ENCODE data around the gene NOVA2. TPM values are rescaled to one million over a fixed set of nuclear protein-coding genes. Genes with fewer than 3 reads are reported as not detected.

NOVA2 gene
- polyA plus RNA-seq, 3 donors = 2.8 to 4.1 (median 2.9) TPM

- DNase-seq (ENCODE audit: low read depth in 3 of 3, low spot score in 2 of 3) = no peak
These were observed 44.4 kb downstream of the NOVA2 start for GRCh38 chr19:45929247-45929646.

DNA sequence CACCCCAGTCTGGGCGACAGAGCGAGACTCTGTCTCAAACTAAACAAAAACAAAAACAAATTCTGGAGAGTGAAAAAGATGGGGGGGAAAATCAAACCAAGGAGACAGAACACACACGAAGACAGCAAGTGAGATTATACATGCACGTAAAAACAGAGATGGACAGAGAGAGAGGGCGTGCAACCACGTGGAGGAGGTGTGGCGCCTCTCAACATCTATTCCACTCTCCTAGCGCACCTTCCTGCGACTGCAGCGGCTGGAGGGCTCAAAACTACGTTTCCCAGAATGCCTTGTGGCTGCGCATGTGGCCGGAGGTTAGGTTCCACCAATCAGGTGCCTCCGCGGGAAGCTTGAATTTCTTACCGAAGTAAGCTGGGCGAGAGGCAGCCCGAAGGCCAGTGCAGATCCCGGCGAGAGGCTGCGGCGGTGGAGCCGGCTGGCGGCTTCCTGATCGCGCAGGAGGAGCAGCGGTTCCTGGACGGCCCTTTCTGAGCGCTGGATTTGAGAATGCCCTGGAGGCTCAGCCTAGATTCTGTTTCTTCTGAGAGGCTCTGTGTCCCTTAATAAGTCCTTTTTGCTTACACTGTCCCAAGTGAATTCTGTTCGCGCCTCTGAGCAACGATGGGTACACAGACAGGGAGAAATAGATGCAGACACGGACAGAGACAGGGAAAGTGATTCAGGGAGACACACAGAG, 46.0 kb downstream of the NOVA2 start:
- peak; percentile 71 to 81 (median 74) for DNase-seq (ENCODE audit: low read depth in 3 of 3, low spot score in 2 of 3)

GRCh38 chr19:45924891-45925447, 48.7 kb downstream of the NOVA2 start:
- DNase-seq (ENCODE audit: low read depth in 3 of 3, low spot score in 2 of 3) = no peak

DNA sequence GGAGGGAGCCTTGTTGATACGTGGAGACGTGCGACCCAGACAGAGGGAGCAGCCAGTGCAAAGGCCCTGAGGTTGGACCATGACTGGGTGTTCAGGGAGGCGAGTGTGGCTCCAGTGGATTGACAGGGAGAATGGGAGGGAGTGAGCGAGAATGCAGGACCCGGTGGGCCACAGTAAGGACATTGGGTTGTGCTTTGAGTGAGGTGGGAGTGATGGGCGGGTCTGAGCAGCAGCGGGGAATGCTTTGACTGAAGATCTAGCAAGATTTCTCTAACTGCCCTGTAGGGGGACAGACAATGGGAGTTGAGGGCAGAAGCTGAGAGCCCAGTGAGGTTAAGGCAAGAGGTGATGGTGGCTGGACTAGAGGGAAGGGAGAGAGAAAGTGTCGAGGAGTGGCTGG, 51.4 kb downstream of the NOVA2 start:
- no peak for DNase-seq (ENCODE audit: low read depth in 3 of 3, low spot score in 2 of 3)

DNA sequence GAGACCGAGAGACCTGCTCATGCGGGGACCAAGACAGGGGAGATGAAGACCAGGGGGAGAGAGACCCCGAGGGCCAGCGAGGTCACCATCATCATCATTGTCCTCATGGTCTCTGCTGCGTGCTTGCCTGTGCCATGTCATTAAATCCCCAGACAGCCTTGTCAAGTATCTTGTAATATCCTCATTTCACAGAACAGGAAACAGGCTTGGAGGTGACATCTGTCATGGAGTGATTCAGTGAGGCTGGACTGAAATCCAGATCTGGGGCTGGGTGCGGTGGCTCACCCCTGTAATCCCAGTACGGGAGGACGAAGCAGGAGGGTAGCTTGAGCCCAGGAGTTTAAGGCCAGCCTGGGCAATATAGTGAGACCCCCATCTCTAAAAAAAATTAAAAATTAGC, 53.2 kb downstream of the NOVA2 start:
- no peak for DNase-seq (ENCODE audit: low read depth in 3 of 3, low spot score in 2 of 3)

GRCh38 chr19:45919678-45920077, 54.0 kb downstream of the NOVA2 start:
- DNase-seq (ENCODE audit: low read depth in 3 of 3, low spot score in 2 of 3) = no peak

GRCh38 chr19:45918721-45919120, 54.9 kb downstream of the NOVA2 start:
- no peak for DNase-seq (ENCODE audit: low read depth in 3 of 3, low spot score in 2 of 3)

- no peak for DNase-seq (ENCODE audit: low read depth in 3 of 3, low spot score in 2 of 3)
These were observed 56.1 kb downstream of the NOVA2 start for GRCh38 chr19:45917421-45918091.

- no peak for DNase-seq (ENCODE audit: low read depth in 3 of 3, low spot score in 2 of 3)
These were observed 59.5 kb downstream of the NOVA2 start, which contains the start of gene NANOS2 for GRCh38 chr19:45913874-45914830. NANOS2 (minus strand) TSS chr19:45914778; CDS start chr19:45914693, 85 bp downstream.

DNA sequence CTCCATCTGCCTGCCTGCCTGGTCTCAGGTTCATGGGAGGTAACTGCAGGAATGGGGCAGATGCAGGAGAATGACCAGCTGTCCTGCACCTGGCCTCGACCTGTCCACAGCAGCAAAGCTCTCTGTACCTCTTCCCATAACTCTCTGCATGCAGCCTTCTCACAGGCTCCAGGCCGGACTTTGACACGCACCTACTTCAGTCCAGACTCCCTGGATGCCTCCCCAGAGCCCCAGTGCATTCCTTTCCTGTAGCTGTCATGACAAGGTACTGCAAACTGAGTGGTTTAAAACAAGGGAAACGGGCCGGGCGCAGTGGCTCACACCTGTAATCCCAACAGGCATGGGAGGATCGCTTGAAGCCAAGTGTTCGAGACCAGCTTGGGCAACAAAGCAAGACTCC, 62.4 kb downstream of the NOVA2 start:
- no peak for DNase-seq (ENCODE audit: low read depth in 3 of 3, low spot score in 2 of 3)

- no peak for DNase-seq (ENCODE audit: low read depth in 3 of 3, low spot score in 2 of 3)
These were observed 64.7 kb downstream of the NOVA2 start for GRCh38 chr19:45908956-45909355.

- DNase-seq (ENCODE audit: low read depth in 3 of 3, low spot score in 2 of 3) = no peak
These were observed 67.4 kb downstream of the NOVA2 start for GRCh38 chr19:45906221-45906620.

DNA sequence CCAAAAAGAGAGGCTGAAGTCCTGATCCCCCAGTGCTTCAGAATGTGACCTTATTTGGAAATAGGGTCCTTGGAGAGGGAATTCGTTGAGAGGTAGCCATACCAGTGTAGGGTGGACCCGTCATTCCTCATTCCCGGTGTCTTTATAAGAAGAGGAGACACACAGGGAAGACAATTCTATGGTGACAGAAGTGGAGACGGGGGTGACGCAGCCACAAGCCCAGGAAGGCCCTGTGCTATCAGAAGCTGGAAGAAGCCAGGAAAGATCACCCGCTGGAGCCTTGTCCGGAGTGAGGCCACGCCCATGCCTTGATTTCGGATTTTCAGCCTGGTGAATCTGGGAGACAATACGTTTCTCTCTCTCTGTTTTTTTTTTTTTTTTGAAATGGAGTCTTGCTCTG, 68.7 kb downstream of the NOVA2 start:
- DNase-seq (ENCODE audit: low read depth in 3 of 3, low spot score in 2 of 3) = no peak

GRCh38 chr19:45902651-45903625, 70.7 kb downstream of the NOVA2 start:
- peak; percentile 95 to 97 (median 96) for DNase-seq (ENCODE audit: low read depth in 3 of 3, low spot score in 2 of 3)

- no peak for DNase-seq (ENCODE audit: low read depth in 3 of 3, low spot score in 2 of 3)
These were observed 71.6 kb downstream of the NOVA2 start, which contains the start of gene MYPOP for GRCh38 chr19:45901912-45902650. MYPOP (minus strand) TSS chr19:45902613; CDS start chr19:45901773, 840 bp downstream.

DNA sequence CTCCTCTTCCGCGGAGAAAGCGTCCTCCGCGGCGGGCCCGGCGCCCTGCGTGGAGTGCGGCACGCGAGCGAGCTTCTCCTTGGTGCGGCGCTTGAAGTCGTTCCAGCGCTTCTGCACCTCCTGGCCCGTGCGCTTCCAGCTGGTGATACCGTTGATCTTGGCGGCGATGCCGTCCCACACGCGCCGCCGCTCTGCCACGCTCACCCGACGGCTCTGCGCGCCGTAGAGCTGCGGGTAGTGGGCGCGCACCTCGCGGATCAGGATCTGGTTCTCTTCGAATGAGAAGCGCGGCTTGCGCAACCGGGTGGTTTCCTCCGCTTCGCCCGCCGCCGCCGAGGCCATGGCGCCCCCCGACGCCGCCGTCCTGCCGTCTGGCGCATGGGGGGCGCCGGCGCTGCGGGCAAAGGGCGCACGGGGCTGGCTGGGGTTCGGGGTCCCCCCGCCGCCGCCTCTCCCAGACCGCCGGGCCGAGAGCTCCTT, 72.2 kb downstream of the NOVA2 start:
- DNase-seq (ENCODE audit: low read depth in 3 of 3, low spot score in 2 of 3) = no peak

GRCh38 chr19:45900738-45901431, 72.8 kb downstream of the NOVA2 start:
- DNase-seq (ENCODE audit: low read depth in 3 of 3, low spot score in 2 of 3) = no peak

Measured in right renal cortex interstitium (tissue), 3 donors.